ENCODE data around the gene IQSEC3. TPM values are rescaled to one million over a fixed set of nuclear protein-coding genes. Genes with fewer than 3 reads are reported as not detected.

IQSEC3 gene
- polyA plus RNA-seq, 1 experiment, result not detected

DNA sequence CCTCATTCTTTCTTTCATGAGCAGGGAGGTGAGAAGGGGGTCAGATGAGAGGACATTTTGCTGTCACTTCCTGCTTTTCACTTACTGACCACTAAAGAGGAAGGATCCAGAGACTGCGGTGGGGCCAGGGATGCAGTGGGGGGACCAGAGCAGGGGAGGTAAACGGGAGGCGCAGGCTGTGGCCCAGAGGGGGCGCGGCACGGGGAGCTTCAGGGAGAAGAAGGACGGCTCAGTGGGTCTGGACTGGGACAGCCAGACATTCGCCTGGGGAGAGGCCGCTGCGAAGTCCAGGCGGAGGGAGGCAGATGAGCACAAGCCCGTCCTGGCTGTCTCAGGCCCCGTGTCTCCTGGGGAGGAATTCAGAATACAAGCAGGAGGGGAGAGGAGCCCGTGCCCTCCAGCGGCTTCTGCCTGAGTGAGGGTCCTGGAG lies 106.2 kb downstream of the IQSEC3 start:
- ChIA-PET POLR2A (no interaction called here), CTCF (interaction anchor here (0.9 to 1.5 kb wide), 2 partner anchors 17 to 20 kb away, joined by 3 to 5 read pairs; no protein-coding TSS in a partner anchor)
- TF ChIP-seq, protein P1, sequence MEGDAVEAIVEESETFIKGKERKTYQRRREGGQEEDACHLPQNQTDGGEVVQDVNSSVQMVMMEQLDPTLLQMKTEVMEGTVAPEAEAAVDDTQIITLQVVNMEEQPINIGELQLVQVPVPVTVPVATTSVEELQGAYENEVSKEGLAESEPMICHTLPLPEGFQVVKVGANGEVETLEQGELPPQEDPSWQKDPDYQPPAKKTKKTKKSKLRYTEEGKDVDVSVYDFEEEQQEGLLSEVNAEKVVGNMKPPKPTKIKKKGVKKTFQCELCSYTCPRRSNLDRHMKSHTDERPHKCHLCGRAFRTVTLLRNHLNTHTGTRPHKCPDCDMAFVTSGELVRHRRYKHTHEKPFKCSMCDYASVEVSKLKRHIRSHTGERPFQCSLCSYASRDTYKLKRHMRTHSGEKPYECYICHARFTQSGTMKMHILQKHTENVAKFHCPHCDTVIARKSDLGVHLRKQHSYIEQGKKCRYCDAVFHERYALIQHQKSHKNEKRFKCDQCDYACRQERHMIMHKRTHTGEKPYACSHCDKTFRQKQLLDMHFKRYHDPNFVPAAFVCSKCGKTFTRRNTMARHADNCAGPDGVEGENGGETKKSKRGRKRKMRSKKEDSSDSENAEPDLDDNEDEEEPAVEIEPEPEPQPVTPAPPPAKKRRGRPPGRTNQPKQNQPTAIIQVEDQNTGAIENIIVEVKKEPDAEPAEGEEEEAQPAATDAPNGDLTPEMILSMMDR (IDR thresholded peaks at IDR 0.05; ENCODE audit: insufficient read depth, low read depth, low read length), result no peak
- Histone ChIP-seq H3K4me3 (ENCODE audit: low read depth, low read length) (no peak overlapping the region), H3K27me3 (ENCODE audit: control insufficient read depth, insufficient read depth, low read length) (peaks cover 7% of the 10 kb centered on the region), H3K36me3 (ENCODE audit: control insufficient read depth, insufficient read depth, low read length) (no peaks in the 10 kb centered on the region)
- no peak for DNase-seq (ENCODE audit: low read depth)

DNA sequence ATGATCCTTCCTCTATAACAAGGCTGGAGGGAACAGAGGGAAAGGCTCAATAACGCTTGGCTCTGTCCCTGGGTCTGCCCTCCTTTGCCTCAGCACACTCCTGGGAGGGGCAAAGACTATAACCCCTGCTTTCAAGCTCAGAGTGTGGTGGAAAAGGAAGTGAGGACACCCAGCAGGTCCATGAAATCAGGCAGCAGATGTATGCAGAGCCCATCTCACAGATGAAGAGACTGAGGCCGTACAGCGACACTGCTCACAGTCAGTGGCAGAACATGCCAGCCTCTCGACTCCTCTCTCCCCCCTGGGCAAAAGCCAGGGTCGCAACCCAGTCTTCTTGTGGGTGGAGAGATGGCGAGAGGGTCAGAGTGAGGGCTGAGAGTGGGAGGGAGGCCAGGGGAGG lies 107.6 kb downstream of the IQSEC3 start:
- DNase-seq (ENCODE audit: low read depth), result no peak
- Histone ChIP-seq H3K4me3 (ENCODE audit: low read depth, low read length) (no peak overlapping the region), H3K27me3 (ENCODE audit: control insufficient read depth, insufficient read depth, low read length) (peaks cover 5% of the 10 kb centered on the region), H3K36me3 (ENCODE audit: control insufficient read depth, insufficient read depth, low read length) (no peaks in the 10 kb centered on the region)
- TF ChIP-seq, protein P1 (IDR thresholded peaks at IDR 0.05; ENCODE audit: insufficient read depth, low read depth, low read length), result no peak
- CTCF ChIA-PET, result no interaction called here
- POLR2A ChIA-PET, result no interaction called here

DNA sequence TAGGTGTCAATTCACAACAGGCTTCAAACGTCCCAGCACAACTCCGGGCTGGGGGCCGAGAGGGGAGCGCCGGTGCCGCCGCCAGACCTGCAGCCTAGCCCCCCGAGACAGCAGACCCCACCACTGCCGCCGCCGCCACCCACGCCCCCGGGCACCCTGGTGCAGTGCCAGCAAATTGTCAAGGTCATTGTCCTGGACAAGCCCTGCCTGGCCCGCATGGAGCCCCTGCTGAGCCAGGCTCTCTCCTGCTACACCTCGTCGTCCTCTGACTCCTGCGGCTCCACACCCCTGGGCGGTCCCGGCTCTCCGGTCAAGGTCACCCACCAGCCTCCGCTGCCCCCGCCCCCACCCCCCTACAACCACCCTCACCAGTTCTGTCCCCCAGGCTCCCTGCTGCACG lies 108.0 kb downstream of the IQSEC3 start:
- ChIA-PET CTCF (interaction anchor here (1.0 kb wide), 1 partner anchor 15 kb away, joined by 5 read pairs; no protein-coding TSS in a partner anchor), POLR2A (no interaction called here)
- DNase-seq (ENCODE audit: low read depth), result no peak

DNA sequence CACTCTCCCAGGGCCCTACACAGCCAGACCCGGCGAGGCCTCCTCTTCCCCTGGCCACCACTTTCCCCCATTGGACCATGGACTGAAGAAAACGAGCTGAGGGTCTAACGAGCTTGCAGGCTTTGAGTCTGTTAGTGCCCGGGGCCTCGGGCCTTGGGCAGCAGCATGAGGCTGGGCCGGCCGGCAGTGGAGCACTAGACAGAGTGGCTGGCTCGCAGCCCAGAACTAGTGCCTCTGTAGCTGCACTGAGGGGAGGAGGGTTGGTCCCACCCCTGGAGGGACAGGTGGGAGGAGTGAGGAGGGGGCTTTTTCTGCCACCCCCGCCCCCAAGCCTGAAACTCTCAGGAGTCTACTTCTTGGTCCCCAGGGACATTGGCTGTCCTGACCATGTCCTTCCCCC lies 108.7 kb downstream of the IQSEC3 start:
- no peak for DNase-seq (ENCODE audit: low read depth)
- ChIA-PET CTCF (interaction anchor here (0.6 to 1.0 kb wide), 2 partner anchors 14 to 15 kb away, joined by 5 read pairs; no protein-coding TSS in a partner anchor), POLR2A (no interaction called here)
- Histone ChIP-seq H3K27me3 (ENCODE audit: control insufficient read depth, insufficient read depth, low read length) (peaks cover 3% of the 10 kb centered on the region; the same call in 1 of the 2 replicates), H3K4me3 (ENCODE audit: low read depth, low read length) (no peak overlapping the region), H3K36me3 (ENCODE audit: control insufficient read depth, insufficient read depth, low read length) (no peaks in the 10 kb centered on the region)
- TF ChIP-seq, protein P1 (IDR thresholded peaks at IDR 0.05; ENCODE audit: insufficient read depth, low read depth, low read length), result no peak

More for the DNA sequence above, 108.0 kb downstream of the IQSEC3 start:
- TF ChIP-seq, protein P1 (IDR thresholded peaks at IDR 0.05; ENCODE audit: insufficient read depth, low read depth, low read length), result no peak
- Histone ChIP-seq H3K27me3 (ENCODE audit: control insufficient read depth, insufficient read depth, low read length) (peaks cover 5% of the 10 kb centered on the region), H3K36me3 (ENCODE audit: control insufficient read depth, insufficient read depth, low read length) (no peaks in the 10 kb centered on the region), H3K4me3 (ENCODE audit: low read depth, low read length) (no peak overlapping the region)

DNA sequence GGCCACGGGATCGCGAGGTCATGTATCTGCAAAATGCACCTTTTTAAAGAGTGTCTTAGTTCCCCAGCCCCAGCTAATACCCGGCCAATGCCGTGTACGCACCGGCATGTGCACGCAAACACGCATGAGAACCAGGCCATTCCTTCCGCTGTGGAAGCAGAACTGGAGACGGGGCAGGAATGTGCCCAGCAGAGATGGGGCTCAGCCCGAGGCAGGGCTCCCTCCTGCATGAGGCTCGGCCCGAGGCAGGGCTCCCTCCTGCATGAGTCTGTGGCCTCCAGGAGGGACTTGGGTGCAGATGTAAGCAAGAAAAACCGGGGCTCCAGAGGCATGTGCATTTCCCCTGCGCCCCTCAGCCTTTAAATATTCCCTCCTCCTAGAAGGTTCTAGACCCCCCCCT lies 109.2 kb downstream of the IQSEC3 start:
- POLR2A ChIA-PET, result no interaction called here
- CTCF ChIA-PET, result interaction anchor here (0.6 to 1.0 kb wide), 2 partner anchors 14 kb away, joined by 5 read pairs; no protein-coding TSS in a partner anchor
- TF ChIP-seq, protein P1 (IDR thresholded peaks at IDR 0.05; ENCODE audit: insufficient read depth, low read depth, low read length), result no peak
- peaks cover 3% of the 10 kb centered on the region; the same call in 1 of the 2 replicates for H3K27me3 ChIP-seq (ENCODE audit: control insufficient read depth, insufficient read depth, low read length)
- no peak overlapping the region for H3K4me3 ChIP-seq (ENCODE audit: low read depth, low read length)
- H3K36me3 ChIP-seq (ENCODE audit: control insufficient read depth, insufficient read depth, low read length), result no peaks in the 10 kb centered on the region
- no peak for DNase-seq (ENCODE audit: low read depth)

Measured in BJ (cell line).